ENCODE results near the gene TOMM22.

Gene TOMM22

GRCh38 chr22:38715176-38715764 is 33.5 kb downstream of the TOMM22 start:
- no peak for DNase-seq (ENCODE audit: low read depth in 3 of 3)

GRCh38 chr22:38715852-38716251 is 34.1 kb downstream of the TOMM22 start:
- DNase-seq (ENCODE audit: low read depth in 3 of 3) = no peak

GRCh38 chr22:38716271-38716670 is 34.5 kb downstream of the TOMM22 start:
- DNase-seq (ENCODE audit: low read depth in 3 of 3) = no peak

GRCh38 chr22:38716826-38717225 is 35.1 kb downstream of the TOMM22 start:
- DNase-seq (ENCODE audit: low read depth in 3 of 3) = no peak

GRCh38 chr22:38717244-38717643 is 35.5 kb downstream of the TOMM22 start:
- DNase-seq (ENCODE audit: low read depth in 3 of 3) = no peak

- DNase-seq (ENCODE audit: low read depth in 3 of 3) = no peak
Observed at GRCh38 chr22:38718414-38718813, 36.7 kb downstream of the TOMM22 start.

- no peak for DNase-seq (ENCODE audit: low read depth in 3 of 3)
Observed at GRCh38 chr22:38719196-38719595, 37.4 kb downstream of the TOMM22 start.

GRCh38 chr22:38720350-38720749 is 38.6 kb downstream of the TOMM22 start:
- DNase-seq (ENCODE audit: low read depth in 3 of 3) = no peak

- DNase-seq (ENCODE audit: low read depth in 3 of 3) = no peak
Observed at GRCh38 chr22:38721551-38721950, 39.8 kb downstream of the TOMM22 start.

- no peak for DNase-seq (ENCODE audit: low read depth in 3 of 3)
Observed at GRCh38 chr22:38724176-38724575, 42.4 kb downstream of the TOMM22 start.

- DNase-seq (ENCODE audit: low read depth in 3 of 3) = no peak
Observed at GRCh38 chr22:38724926-38725571, 43.3 kb downstream of the TOMM22 start.

- no peak for DNase-seq (ENCODE audit: low read depth in 3 of 3)
Observed at GRCh38 chr22:38725900-38726655, 44.3 kb downstream of the TOMM22 start.

GRCh38 chr22:38727123-38727522 is 45.4 kb downstream of the TOMM22 start:
- DNase-seq (ENCODE audit: low read depth in 3 of 3) = no peak

- no peak for DNase-seq (ENCODE audit: low read depth in 3 of 3)
Observed at GRCh38 chr22:38727530-38728451, 46.0 kb downstream of the TOMM22 start.

GRCh38 chr22:38728871-38729796 is 47.4 kb downstream of the TOMM22 start:
- DNase-seq (ENCODE audit: low read depth in 3 of 3) = no peak

GRCh38 chr22:38729946-38730345 is 48.2 kb downstream of the TOMM22 start:
- no peak for DNase-seq (ENCODE audit: low read depth in 3 of 3)

- DNase-seq (ENCODE audit: low read depth in 3 of 3) = no peak
Observed at GRCh38 chr22:38730411-38730871, 48.7 kb downstream of the TOMM22 start.

- DNase-seq (ENCODE audit: low read depth in 3 of 3) = no peak
Observed at GRCh38 chr22:38731703-38732161, 50.0 kb downstream of the TOMM22 start.

- DNase-seq (ENCODE audit: low read depth in 3 of 3) = no peak
Observed at GRCh38 chr22:38732251-38732815, 50.6 kb downstream of the TOMM22 start.

GRCh38 chr22:38733329-38733723 is 51.6 kb downstream of the TOMM22 start:
- DNase-seq (ENCODE audit: low read depth in 3 of 3) = peak in 1 of 3 experiments; percentile 35
